Neural progenitor cell (in vitro differentiated cells): Measurements from ENCODE around the gene TMUB1. TPM values are rescaled to one million over a fixed set of nuclear protein-coding genes. Genes with fewer than 3 reads are reported as not detected.

Source experiments
- DNase-seq: peaks from one replicate; pipeline ENCODE4 v3.0.0-alpha.2; 2016; ENCODE audit warnings: low spot score
- H2AFZ ChIP-seq: fragments of 200-600 bp; sonication (generic); replicated peaks from 2 replicates; pipeline ENCODE4 v1.6.1; 2016; ENCODE audit warnings: antibody characterized with exemption
- H3F3A ChIP-seq: fragments of 200-600 bp; sonication (generic); 2 replicates; pipeline ENCODE4 v1.6.1; 2016; ENCODE audit warnings: antibody characterized with exemption, low read depth
- H3K27ac ChIP-seq: fragments of 200-600 bp; sonication (generic); 2 replicates; pipeline ENCODE4 v1.5.1; 2016; ENCODE audit warnings: mild to moderate bottlenecking
- H3K27me3 ChIP-seq: fragments of 200-600 bp; sonication (generic); 2 replicates; pipeline ENCODE4 v1.6.1; 2016; ENCODE audit warnings: mild to moderate bottlenecking, moderate library complexity
- H3K36me3 ChIP-seq: fragments of 200-600 bp; sonication (generic); 2 replicates; pipeline ENCODE4 v1.5.1; 2016
- H3K4me1 ChIP-seq: fragments of 200-600 bp; sonication (generic); 2 replicates; pipeline ENCODE4 v1.6.1; 2016; ENCODE audit warnings: mixed run types
- H3K4me2 ChIP-seq: fragments of 200-600 bp; sonication (generic); 2 replicates; pipeline ENCODE4 v1.6.1; 2016
- H3K4me3 ChIP-seq: fragments of 200-600 bp; sonication (generic); 2 replicates; pipeline ENCODE4 v1.5.1; 2016
- H3K79me2 ChIP-seq: fragments of 200-600 bp; sonication (generic); 2 replicates; pipeline ENCODE4 v1.6.1; 2016; ENCODE audit warnings: low read depth
- H3K9ac ChIP-seq: fragments of 200-600 bp; sonication (generic); 2 replicates; pipeline ENCODE4 v1.6.1; 2016
- H3K9me3 ChIP-seq: fragments of 200-600 bp; sonication (generic); 2 replicates; pipeline ENCODE4 v1.5.1; 2016; ENCODE audit warnings: low read depth
- H4K20me1 ChIP-seq: fragments of 200-600 bp; sonication (generic); 2 replicates; pipeline ENCODE4 v1.6.1; 2016; ENCODE audit warnings: low read depth
- H3K27ac Mint-ChIP-seq: 3 replicates; pipeline ENCODE4 v1.8.0; 2021; ENCODE audit warnings: mixed read lengths
- H3K27me3 Mint-ChIP-seq: 2 replicates; pipeline ENCODE4 v1.8.0; 2022; ENCODE audit warnings: low read depth, mild to moderate bottlenecking, inconsistent platforms, moderate library complexity, mixed read lengths; ENCODE audit not compliant: insufficient read depth
- H3K36me3 Mint-ChIP-seq: 3 replicates; pipeline ENCODE4 v1.8.0; 2021; ENCODE audit warnings: mixed read lengths
- H3K4me1 Mint-ChIP-seq: 3 replicates; pipeline ENCODE4 v1.8.0; 2021; ENCODE audit warnings: mixed read lengths
- H3K4me3 Mint-ChIP-seq: 3 replicates; pipeline ENCODE4 v1.8.0; 2021; ENCODE audit warnings: mild to moderate bottlenecking, moderate library complexity, mixed read lengths
- H3K9me3 Mint-ChIP-seq: 3 replicates; pipeline ENCODE4 v1.8.0; 2020; ENCODE audit warnings: mixed read lengths
- EZH2 ChIP-seq: fragments of 200-600 bp; sonication (generic); IDR thresholded peaks from 2 replicates; pipeline ENCODE4 v1.6.1; 2017; ENCODE audit warnings: antibody characterized with exemption, mild to moderate bottlenecking, moderate library complexity
- EZH2phosphoT487 ChIP-seq: fragments of 200-600 bp; sonication (generic); IDR thresholded peaks from 2 replicates; pipeline ENCODE4 v1.6.1; 2017; ENCODE audit warnings: antibody characterized with exemption
- total RNA-seq: library from RNA; depleted of rRNA; stranded (reverse); fragments of >200 nt; gene quantifications from 2 replicates; pipeline ENCODE4 v1.2.3, GENCODE V29; 2015; ENCODE audit warnings: low replicate concordance
- TF ChIP-seq, protein P1 (sequence below): fragments of 200-600 bp; sonication (generic); IDR thresholded peaks from 2 replicates; pipeline ENCODE4 v1.5.1; 2017; ENCODE audit warnings: antibody characterized with exemption, mild to moderate bottlenecking

Gene TMUB1
- total RNA-seq, 1 donor from 2014 or later = 6.0 TPM

DNA sequence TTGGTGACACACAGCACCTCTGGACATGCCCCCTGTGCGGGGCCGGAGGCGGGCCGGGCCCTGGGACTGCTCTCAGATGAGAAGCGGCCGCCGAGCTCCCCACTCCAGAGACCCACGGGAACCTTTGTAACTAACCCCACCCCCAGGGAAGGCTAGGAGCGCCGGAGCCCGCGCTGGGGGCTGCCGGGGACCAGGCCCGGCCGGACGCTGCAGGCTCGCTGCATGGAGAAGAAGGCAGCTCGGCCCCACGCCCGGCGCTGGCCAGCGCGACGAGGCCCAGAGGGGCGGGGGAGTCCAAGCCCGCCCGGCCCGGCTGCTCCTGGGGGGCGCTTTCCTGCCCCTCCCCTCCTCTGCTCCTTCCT lies 39.5 kb upstream of the TMUB1 start:
- peaks cover 22% of the 10 kb centered on the region for H3K36me3 Mint-ChIP-seq
- Histone ChIP-seq H2AFZ (no peak overlapping the region), H3F3A (peaks cover 41% of the 10 kb centered on the region), H4K20me1 (peaks cover 79% of the 10 kb centered on the region), H3K4me2 (no peak overlapping the region), H3K9ac (no peak overlapping the region), H3K27ac (no peak overlapping the region), H3K9me3 (no peaks in the 10 kb centered on the region), H3K4me3 (no peak overlapping the region), H3K27me3 (no peaks in the 10 kb centered on the region), H3K4me1 (peaks cover 8% of the 10 kb centered on the region), H3K36me3 (no peaks in the 10 kb centered on the region), H3K79me2 (no peaks in the 10 kb centered on the region)
- H3K9me3 Mint-ChIP-seq = no peaks in the 10 kb centered on the region
- no peak overlapping the region for H3K27ac Mint-ChIP-seq
- H3K4me1 Mint-ChIP-seq = peaks cover 27% of the 10 kb centered on the region
- H3K4me3 Mint-ChIP-seq = no peak overlapping the region
- peaks cover 12% of the 10 kb centered on the region for H3K27me3 Mint-ChIP-seq
- DNase-seq = no peak
- TF ChIP-seq EZH2 (no peak), EZH2phosphoT487 (no peak)
- TF ChIP-seq, protein P1, sequence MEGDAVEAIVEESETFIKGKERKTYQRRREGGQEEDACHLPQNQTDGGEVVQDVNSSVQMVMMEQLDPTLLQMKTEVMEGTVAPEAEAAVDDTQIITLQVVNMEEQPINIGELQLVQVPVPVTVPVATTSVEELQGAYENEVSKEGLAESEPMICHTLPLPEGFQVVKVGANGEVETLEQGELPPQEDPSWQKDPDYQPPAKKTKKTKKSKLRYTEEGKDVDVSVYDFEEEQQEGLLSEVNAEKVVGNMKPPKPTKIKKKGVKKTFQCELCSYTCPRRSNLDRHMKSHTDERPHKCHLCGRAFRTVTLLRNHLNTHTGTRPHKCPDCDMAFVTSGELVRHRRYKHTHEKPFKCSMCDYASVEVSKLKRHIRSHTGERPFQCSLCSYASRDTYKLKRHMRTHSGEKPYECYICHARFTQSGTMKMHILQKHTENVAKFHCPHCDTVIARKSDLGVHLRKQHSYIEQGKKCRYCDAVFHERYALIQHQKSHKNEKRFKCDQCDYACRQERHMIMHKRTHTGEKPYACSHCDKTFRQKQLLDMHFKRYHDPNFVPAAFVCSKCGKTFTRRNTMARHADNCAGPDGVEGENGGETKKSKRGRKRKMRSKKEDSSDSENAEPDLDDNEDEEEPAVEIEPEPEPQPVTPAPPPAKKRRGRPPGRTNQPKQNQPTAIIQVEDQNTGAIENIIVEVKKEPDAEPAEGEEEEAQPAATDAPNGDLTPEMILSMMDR = no peak

DNA sequence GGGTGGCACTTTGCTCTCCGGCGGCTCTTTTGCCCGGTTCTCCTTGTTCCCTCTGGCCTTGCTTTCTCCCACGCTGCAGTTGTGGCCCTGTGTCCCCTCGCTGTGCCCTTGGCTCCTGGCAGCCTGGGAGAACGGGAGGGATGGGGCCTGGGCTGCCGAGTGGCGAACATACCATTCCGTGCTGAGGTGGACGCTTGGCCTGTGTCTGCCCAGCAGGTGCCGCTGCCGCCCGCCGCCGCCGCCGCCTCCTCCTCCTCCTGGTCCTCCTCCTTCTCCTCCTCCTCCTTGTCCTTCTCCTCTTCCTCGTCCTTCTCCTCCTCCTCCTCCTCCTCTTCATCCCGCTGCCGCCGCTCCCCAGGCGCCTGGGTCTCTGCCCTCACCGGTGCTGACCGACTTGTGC lies 39.0 kb upstream of the TMUB1 start:
- Histone ChIP-seq H3K27me3 (no peaks in the 10 kb centered on the region), H4K20me1 (peaks cover 79% of the 10 kb centered on the region), H3K79me2 (peaks cover under 1% of the 10 kb centered on the region), H3K4me2 (no peak overlapping the region), H3F3A (peaks cover 41% of the 10 kb centered on the region), H3K9ac (no peak overlapping the region), H3K4me1 (peaks cover 8% of the 10 kb centered on the region), H2AFZ (no peak overlapping the region), H3K27ac (no peak overlapping the region), H3K9me3 (no peaks in the 10 kb centered on the region), H3K36me3 (no peaks in the 10 kb centered on the region), H3K4me3 (no peak overlapping the region)
- TF ChIP-seq EZH2phosphoT487 = no peak
- TF ChIP-seq, protein P1 = peak; percentile 7
- no peak overlapping the region for H3K27ac Mint-ChIP-seq
- H3K4me3 Mint-ChIP-seq = no peak overlapping the region
- H3K36me3 Mint-ChIP-seq = peaks cover 21% of the 10 kb centered on the region
- DNase-seq = no peak
- H3K27me3 Mint-ChIP-seq = peaks cover 8% of the 10 kb centered on the region
- peaks cover 25% of the 10 kb centered on the region for H3K4me1 Mint-ChIP-seq
- no peaks in the 10 kb centered on the region for H3K9me3 Mint-ChIP-seq

DNA sequence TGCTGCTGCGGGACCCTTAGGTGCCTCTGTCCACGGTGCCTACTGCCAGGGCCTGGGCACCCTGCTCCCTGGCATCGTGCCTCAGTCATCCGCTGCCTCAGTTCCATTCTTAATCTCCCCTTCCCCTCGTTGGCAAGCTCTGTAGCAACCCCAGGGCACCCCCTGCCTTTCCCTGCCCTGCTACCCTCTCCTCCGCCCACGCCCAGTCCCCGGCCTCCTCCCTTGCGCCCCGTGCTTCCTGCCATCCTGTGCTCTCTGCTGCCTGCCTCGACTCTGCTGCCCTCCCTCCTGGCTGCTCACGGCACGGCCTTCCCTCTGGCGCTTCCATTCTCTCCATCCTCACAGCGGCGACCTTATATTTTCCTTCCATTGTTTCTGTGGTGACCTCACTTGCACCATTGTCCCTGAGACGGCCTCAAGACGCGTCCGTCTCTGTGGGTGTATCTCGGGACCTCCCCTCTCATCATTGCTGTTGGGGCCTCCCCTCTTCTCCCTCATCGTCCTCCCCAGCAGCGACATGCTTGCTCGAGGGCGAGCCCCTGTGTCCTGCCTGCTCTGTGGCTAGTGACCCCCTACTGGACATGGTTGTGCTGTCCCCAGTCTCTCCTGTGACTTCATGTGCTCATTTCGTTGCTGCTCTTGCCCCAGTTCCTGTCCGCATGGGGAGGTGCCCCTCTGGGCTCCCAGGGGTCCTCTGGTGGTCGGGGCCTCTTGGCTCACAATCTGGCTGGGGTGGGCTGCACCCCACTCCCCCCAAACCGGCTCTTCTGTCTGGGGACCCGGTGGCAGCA lies 38.3 kb upstream of the TMUB1 start:
- Histone ChIP-seq H4K20me1 (peaks cover 79% of the 10 kb centered on the region), H3K9me3 (no peaks in the 10 kb centered on the region), H3K27me3 (no peaks in the 10 kb centered on the region), H3K4me3 (no peak overlapping the region), H3F3A (peaks cover 35% of the 10 kb centered on the region), H3K4me1 (peaks cover 6% of the 10 kb centered on the region), H2AFZ (no peak overlapping the region), H3K27ac (no peak overlapping the region), H3K36me3 (no peaks in the 10 kb centered on the region), H3K79me2 (peaks cover 7% of the 10 kb centered on the region), H3K4me2 (no peak overlapping the region), H3K9ac (no peak overlapping the region)
- no peak for DNase-seq
- Mint-ChIP-seq H3K36me3 (peaks cover 21% of the 10 kb centered on the region), H3K4me3 (no peak overlapping the region), H3K27ac (no peak overlapping the region), H3K4me1 (peaks cover 25% of the 10 kb centered on the region), H3K27me3 (peaks cover 9% of the 10 kb centered on the region), H3K9me3 (no peaks in the 10 kb centered on the region)
- TF ChIP-seq EZH2 = no peak
- no peak for TF ChIP-seq EZH2phosphoT487
- TF ChIP-seq, protein P1 = no peak
